ENCODE measurements around the gene OR10A3.

GRCh38 chr11:7911011-7911410 is 30.5 kb downstream of the OR10A3 start:
- TF ChIP-seq, protein P1, sequence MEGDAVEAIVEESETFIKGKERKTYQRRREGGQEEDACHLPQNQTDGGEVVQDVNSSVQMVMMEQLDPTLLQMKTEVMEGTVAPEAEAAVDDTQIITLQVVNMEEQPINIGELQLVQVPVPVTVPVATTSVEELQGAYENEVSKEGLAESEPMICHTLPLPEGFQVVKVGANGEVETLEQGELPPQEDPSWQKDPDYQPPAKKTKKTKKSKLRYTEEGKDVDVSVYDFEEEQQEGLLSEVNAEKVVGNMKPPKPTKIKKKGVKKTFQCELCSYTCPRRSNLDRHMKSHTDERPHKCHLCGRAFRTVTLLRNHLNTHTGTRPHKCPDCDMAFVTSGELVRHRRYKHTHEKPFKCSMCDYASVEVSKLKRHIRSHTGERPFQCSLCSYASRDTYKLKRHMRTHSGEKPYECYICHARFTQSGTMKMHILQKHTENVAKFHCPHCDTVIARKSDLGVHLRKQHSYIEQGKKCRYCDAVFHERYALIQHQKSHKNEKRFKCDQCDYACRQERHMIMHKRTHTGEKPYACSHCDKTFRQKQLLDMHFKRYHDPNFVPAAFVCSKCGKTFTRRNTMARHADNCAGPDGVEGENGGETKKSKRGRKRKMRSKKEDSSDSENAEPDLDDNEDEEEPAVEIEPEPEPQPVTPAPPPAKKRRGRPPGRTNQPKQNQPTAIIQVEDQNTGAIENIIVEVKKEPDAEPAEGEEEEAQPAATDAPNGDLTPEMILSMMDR (IDR thresholded peaks at IDR 0.05), result no peak
- no peak for TF ChIP-seq POLR2A (IDR thresholded peaks at IDR 0.05)
